ENCODE data around the gene NUDT19. TPM values are rescaled to one million over a fixed set of nuclear protein-coding genes. Genes with fewer than 3 reads are reported as not detected.
A peak's percentile ranks its signal among the peaks of the same experiment; 100 is the strongest.

Gene NUDT19
- total and polyA plus RNA-seq, 9 of the 15 experiments (the other 6 are each of a cell fraction or from before 2014, with no cell fraction given): 9.6 to 38.6 (median 14.4) TPM

- TF ChIP-seq U2AF1 (optimal IDR thresholded peaks at IDR 0.05; ENCODE audit: low read depth, low read length): peak; percentile 52
- TF ChIP-seq SAFB (IDR thresholded peaks at IDR 0.05; ENCODE audit: borderline replicate concordance, low read depth, low read length): peak; percentile 67; the same call in 1 of the 2 replicates
- TF ChIP-seq, protein P1, sequence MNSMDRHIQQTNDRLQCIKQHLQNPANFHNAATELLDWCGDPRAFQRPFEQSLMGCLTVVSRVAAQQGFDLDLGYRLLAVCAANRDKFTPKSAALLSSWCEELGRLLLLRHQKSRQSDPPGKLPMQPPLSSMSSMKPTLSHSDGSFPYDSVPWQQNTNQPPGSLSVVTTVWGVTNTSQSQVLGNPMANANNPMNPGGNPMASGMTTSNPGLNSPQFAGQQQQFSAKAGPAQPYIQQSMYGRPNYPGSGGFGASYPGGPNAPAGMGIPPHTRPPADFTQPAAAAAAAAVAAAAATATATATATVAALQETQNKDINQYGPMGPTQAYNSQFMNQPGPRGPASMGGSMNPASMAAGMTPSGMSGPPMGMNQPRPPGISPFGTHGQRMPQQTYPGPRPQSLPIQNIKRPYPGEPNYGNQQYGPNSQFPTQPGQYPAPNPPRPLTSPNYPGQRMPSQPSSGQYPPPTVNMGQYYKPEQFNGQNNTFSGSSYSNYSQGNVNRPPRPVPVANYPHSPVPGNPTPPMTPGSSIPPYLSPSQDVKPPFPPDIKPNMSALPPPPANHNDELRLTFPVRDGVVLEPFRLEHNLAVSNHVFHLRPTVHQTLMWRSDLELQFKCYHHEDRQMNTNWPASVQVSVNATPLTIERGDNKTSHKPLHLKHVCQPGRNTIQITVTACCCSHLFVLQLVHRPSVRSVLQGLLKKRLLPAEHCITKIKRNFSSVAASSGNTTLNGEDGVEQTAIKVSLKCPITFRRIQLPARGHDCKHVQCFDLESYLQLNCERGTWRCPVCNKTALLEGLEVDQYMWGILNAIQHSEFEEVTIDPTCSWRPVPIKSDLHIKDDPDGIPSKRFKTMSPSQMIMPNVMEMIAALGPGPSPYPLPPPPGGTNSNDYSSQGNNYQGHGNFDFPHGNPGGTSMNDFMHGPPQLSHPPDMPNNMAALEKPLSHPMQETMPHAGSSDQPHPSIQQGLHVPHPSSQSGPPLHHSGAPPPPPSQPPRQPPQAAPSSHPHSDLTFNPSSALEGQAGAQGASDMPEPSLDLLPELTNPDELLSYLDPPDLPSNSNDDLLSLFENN (IDR thresholded peaks at IDR 0.05; ENCODE audit: low read depth in 2 of 2, low read length in 2 of 2): no peak
- TF ChIP-seq DDX20 (tag; IDR thresholded peaks at IDR 0.05; ENCODE audit: low read depth): no peak
- no peak for TF ChIP-seq SMARCA4 (IDR thresholded peaks at IDR 0.05)
- TF ChIP-seq MNT (conservative IDR thresholded peaks at IDR 0.05): peak in 1 of 2 experiments; percentile 53; a peak in 2 of 4 replicates
- TF ChIP-seq GATAD2A (IDR thresholded peaks at IDR 0.05): no peak
- no peak for TF ChIP-seq ZNF449 (CRISPR knock-in tag; IDR thresholded peaks at IDR 0.05)
- no peak for TF ChIP-seq NR4A1 (CRISPR knock-in tag; IDR thresholded peaks at IDR 0.05)
- no peak; the same call in 1 of the 2 replicates for TF ChIP-seq NR4A1 (tag; IDR thresholded peaks at IDR 0.05)
- no peak for TF ChIP-seq EZH2 (IDR thresholded peaks at IDR 0.05; ENCODE audit: borderline replicate concordance, low read depth, low read length)
- no peak for TF ChIP-seq BRCA1 (IDR thresholded peaks at IDR 0.05)
- TF ChIP-seq BRCA1 (CRISPR knock-in tag; IDR thresholded peaks at IDR 0.05): peak; percentile 86; the same call in 1 of the 2 replicates
- TF ChIP-seq, protein P2, sequence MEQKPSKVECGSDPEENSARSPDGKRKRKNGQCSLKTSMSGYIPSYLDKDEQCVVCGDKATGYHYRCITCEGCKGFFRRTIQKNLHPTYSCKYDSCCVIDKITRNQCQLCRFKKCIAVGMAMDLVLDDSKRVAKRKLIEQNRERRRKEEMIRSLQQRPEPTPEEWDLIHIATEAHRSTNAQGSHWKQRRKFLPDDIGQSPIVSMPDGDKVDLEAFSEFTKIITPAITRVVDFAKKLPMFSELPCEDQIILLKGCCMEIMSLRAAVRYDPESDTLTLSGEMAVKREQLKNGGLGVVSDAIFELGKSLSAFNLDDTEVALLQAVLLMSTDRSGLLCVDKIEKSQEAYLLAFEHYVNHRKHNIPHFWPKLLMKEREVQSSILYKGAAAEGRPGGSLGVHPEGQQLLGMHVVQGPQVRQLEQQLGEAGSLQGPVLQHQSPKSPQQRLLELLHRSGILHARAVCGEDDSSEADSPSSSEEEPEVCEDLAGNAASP (IDR thresholded peaks at IDR 0.05): no peak
- no peak for TF ChIP-seq ETV1 (tag; conservative IDR thresholded peaks at IDR 0.05; ENCODE audit: low read depth)
- TF ChIP-seq TFE3 (CRISPR knock-in tag; IDR thresholded peaks at IDR 0.05): no peak
- TF ChIP-seq USF1 (CRISPR knock-in tag; IDR thresholded peaks at IDR 0.05): no peak
These were observed 518 bp downstream of the NUDT19 start (continued) for GRCh38 chr19:32691952-32692726.

All from K562 (cell line).